Activated naive CD4-positive, alpha-beta T cell treated with anti-CD3 and anti-CD28 coated beads, Interleukin-2, amount 50 U/mL, for 16 hours (primary cell): Measurements from ENCODE around the gene MS4A12.
"Not testable (repeated sequence)": the region's sequence is repeated elsewhere in the genome, so short reads cannot be mapped to it uniquely, and the experiment has no call there.

Experiments
- DNase-seq: peaks from one replicate; pipeline ENCODE4 v3.0.0-alpha.2; 2020

MS4A12 gene

GRCh38 chr11:60492488-60493009 lies at the start of gene MS4A12:
TSS of gene MS4A12 (plus strand) at chr11:60492778. CDS start at chr11:60497319, 4,541 bp downstream.
- DNase-seq: no peak

DNA sequence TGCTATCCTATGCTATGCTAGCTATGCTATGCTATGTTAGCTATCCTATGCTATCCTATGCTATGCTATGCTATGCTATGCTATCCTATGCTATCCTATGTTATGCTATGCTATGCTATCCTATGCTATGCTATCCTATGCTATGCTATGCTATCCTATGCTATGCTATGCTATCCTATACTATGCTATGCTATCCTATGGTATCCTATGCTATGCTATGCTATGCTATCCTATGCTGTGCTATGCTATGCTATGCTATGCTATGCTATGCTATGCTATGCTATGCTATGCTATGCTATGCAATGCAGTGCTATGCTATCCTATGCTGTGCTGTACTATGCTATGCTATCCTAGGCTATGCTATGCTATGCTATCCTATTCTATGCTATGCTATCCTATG lies 45.5 kb upstream of the MS4A12 start:
- no peak for DNase-seq

- DNase-seq: no peak
These were observed 44.7 kb upstream of the MS4A12 start for GRCh38 chr11:60447846-60448245.

GRCh38 chr11:60451185-60451584 lies 41.4 kb upstream of the MS4A12 start:
- DNase-seq: not testable (repeated sequence)

DNA sequence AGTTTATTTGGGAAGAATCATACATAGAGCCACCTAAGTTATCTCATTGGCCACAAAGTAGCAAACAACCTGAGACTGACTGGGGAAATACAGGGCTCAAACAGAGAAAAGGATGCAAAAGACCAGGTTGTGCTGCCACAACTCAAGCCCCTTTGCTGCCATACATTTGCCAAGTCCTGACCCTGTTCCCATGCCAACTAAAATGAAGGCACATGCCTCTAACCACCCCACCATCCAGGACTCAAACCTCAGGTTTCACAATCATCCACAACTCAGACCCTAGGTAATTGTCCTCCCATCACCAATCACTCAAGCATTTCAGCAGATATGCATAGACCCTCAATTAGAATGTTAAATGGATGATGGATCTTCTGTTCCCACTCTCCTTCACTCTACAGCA lies 38.4 kb upstream of the MS4A12 start:
- DNase-seq: no peak

DNA sequence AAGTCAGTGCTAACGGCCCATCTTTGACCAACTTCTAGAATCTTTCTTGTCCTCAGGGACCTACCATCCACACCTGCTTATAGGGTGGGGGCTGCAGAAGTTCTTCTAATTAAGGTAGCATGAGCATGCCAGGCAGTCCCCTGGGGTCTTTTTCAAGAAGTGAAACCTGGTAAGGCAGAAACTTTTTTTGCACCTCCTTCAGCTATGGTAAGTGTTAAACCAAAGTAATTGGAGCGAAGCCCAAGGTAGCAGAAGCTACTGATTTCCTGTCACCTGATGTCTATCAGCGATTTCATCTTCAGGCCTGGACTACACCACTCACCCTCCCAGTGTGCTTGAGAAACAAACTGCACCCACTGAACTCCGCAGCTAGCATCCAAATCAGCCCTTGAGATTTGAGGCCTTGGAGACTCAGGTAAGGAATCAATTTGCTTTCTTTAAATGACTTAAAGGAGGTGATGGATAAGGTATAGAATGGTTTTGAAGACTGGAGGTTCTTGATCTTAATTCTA lies 37.0 kb upstream of the MS4A12 start, which contains the start of gene MS4A1:
MS4A1 (plus strand) TSS at position 317 of the 512 bp plus-strand sequence. CDS start 6,528 bp downstream, outside the sequence.
- DNase-seq: no peak

- no peak for DNase-seq
These were observed 35.0 kb upstream of the MS4A12 start for GRCh38 chr11:60457576-60457975.

GRCh38 chr11:60459345-60459744 lies 33.2 kb upstream of the MS4A12 start:
- no peak for DNase-seq

GRCh38 chr11:60468829-60469228 lies 23.7 kb upstream of the MS4A12 start:
- no peak for DNase-seq

GRCh38 chr11:60469723-60470122 lies 22.9 kb upstream of the MS4A12 start:
- no peak for DNase-seq

- DNase-seq: no peak
These were observed 15.5 kb upstream of the MS4A12 start for GRCh38 chr11:60477035-60477445.

- DNase-seq: no peak
These were observed 10.2 kb upstream of the MS4A12 start for GRCh38 chr11:60482361-60482760.

DNA sequence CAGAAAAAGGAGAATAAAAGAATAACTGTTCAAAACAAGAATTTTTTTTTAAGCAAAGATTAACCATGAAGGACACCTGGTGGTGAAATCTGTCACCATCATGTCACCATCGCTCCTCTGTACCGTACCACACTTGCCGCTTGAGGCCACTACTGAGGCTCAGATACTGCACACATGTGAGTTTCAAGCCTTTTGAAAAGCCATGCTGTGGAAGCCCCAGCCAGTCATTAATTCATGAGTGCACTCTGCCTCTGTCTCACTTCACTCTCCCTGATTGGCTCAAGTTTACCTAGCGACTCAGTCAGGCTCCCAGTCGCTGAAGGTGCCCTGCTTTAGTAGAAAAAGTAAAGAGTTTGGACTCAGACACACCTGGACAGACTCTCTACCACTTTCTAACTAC lies 6.6 kb upstream of the MS4A12 start:
- DNase-seq: no peak

DNA sequence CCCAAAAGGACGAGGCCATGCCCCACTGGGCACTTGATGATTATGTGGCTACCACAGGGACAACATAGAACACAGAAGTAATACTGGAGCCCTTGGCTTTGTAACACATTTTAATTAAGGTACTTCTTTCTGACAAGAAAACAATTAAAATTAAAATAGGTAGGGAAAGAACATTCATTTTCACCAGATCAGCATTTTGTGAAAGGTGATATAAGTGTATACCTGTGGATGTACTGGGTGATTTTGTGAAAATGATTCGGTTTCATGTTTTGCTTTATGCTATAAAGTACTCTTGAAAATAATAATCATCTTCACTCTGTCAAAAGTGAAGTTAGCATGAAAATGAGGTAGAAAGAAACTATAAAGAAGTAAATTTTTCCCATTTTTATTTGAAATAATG lies 876 bp downstream of the MS4A12 start:
- no peak for DNase-seq

DNA sequence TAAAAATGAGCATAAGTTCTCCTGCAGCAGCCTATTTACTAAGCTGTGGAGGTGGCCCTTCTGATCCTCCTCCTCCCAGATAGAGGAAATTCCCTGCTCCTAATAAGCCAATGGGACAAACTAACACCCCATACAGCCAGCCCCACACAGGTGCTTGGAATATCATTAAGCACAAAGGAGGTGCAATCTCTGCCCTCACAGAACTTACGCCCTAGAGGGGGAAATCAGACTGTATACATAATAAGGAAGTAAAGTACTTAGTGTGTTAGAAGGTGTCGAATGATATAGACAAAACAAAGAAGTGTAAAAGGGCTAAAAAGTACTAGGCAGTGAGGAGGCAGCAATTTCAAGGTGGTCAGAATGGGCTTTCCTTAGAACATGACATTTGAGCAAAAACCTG lies 5.8 kb downstream of the MS4A12 start:
- DNase-seq: no peak

DNA sequence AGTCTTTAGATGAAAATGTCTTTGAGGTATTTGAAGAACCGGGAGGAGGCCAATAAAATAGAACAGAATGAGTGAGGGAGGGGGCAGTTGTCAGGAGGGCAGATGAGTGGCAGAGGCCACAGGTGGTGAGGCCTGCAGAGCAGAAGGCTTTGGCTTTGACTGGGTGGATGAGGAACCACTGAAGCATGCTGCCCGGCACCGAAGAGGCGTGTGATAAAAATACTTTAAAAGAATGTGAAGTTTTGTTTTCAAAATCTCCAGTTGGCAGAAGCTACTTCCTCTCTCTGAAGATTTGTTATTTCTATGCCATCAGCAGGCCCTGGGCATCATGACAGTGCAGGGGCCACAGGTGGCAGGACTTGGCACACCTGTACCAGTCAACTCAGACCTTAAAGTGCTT lies 6.3 kb downstream of the MS4A12 start:
- DNase-seq: no peak

- no peak for DNase-seq
These were observed 7.8 kb downstream of the MS4A12 start for GRCh38 chr11:60500276-60500910.

GRCh38 chr11:60502221-60502775 lies 9.7 kb downstream of the MS4A12 start:
- no peak for DNase-seq

- no peak for DNase-seq
These were observed 11.8 kb downstream of the MS4A12 start for GRCh38 chr11:60504219-60504905.

GRCh38 chr11:60509609-60510008 lies 17.0 kb downstream of the MS4A12 start:
- DNase-seq: not testable (repeated sequence)

GRCh38 chr11:60510209-60510608 lies 17.6 kb downstream of the MS4A12 start:
- not testable (repeated sequence) for DNase-seq

DNA sequence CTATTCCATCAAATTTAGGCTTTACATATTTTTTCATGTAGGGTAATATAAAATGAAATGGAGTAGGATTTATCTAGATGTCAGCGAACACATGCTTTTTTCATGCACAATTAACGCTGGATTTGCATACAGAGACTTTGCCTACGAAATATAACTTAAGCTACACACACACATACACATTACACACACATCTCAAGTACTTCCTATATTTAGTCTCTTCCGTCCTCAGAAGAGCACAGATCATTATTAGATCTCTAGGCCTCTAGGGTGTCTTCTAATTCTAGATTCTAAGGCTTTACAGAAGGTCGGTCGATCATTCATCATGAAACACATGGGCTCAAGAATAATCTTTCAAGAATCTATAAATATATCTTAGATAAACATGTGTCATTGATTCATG lies 18.8 kb downstream of the MS4A12 start:
- DNase-seq: no peak

DNA sequence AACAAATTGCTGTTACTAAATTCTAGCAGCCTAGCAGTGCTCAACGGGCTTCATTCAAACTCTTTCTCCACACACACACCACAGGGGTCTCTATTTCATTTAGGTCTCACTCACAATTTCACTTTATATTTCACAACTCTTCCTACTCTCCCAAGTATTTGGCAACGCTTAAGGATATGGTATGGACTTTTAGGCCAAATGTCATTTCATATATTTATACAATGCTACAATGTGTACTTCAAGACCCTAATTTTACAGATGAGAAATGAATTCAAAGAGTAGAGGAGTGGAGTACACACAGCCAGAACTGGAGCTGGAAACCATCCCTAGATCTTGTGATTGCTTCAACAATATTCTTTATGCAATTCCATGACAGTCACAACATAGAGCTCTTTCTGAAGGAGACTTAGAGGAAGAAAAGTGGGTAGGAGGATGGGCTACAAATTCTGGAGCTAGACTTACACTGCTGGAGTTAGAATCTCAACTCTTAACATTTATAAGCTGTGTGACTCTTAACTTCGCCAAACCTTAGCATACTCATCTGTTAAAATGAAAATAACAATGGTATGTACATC lies 20.2 kb downstream of the MS4A12 start:
- DNase-seq: no peak
